ENCODE results near the gene DHRS12.

GRCh38 chr13:51837016-51837415 is 33.1 kb upstream of the DHRS12 start:
- TF ChIP-seq EZH2 (IDR thresholded peaks at IDR 0.05; ENCODE audit: borderline replicate concordance, low read length) (no peak), CTCF (conservative IDR thresholded peaks at IDR 0.05 in 1 of 2, IDR thresholded peaks at IDR 0.05 in 1 of 2; ENCODE audit: extremely low read depth in 1 of 2, insufficient read depth in 1 of 2, low read depth in 1 of 2, low read length in 2 of 2) (no peak)

All from mammary epithelial cell (primary cell).